Fibroblast of mammary gland (primary cell): ENCODE results near the gene TBC1D22A.

ENCODE experiments used
- DNase-seq: peaks from one replicate; pipeline ENCODE4 v3.0.0-alpha.2; 2010; ENCODE audit warnings: low read depth
- H3K4me3 ChIP-seq: 2 replicates; pipeline ENCODE4 v1.5.1; 2011; ENCODE audit warnings: low read depth, mild to moderate bottlenecking, low read length, moderate library complexity; ENCODE audit not compliant: control insufficient read depth
- TF ChIP-seq, protein P1 (sequence below): conservative IDR thresholded peaks from 2 replicates; pipeline ENCODE4 v1.5.1; 2011; ENCODE audit warnings: low read depth, low read length, inconsistent platforms; ENCODE audit not compliant: control insufficient read depth, insufficient read depth

The TBC1D22A gene

GRCh38 chr22:47215851-47216250, 453.4 kb downstream of the TBC1D22A start:
- H3K4me3 ChIP-seq = no peak overlapping the region
- no peak for DNase-seq
- TF ChIP-seq, protein P1, sequence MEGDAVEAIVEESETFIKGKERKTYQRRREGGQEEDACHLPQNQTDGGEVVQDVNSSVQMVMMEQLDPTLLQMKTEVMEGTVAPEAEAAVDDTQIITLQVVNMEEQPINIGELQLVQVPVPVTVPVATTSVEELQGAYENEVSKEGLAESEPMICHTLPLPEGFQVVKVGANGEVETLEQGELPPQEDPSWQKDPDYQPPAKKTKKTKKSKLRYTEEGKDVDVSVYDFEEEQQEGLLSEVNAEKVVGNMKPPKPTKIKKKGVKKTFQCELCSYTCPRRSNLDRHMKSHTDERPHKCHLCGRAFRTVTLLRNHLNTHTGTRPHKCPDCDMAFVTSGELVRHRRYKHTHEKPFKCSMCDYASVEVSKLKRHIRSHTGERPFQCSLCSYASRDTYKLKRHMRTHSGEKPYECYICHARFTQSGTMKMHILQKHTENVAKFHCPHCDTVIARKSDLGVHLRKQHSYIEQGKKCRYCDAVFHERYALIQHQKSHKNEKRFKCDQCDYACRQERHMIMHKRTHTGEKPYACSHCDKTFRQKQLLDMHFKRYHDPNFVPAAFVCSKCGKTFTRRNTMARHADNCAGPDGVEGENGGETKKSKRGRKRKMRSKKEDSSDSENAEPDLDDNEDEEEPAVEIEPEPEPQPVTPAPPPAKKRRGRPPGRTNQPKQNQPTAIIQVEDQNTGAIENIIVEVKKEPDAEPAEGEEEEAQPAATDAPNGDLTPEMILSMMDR = no peak

DNA sequence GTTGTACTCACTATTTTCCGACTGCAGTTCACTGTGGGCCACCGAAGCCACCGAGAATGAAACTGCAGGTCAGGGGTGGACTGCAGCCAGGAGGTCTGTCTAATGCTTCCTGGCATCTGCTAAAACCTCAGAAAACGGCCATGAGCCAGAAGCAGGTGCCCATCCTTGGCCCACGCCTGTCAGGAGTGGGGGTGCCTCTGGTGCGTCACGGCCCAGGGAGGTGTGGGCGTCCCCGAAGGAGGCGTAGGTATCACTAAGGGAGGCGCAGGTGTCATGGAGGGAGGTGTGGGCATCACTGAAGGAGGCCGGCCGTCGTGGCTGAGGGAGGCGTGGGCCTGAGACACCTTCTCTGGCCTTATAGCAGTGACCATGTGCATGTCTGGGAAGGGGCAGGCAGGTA, 456.2 kb downstream of the TBC1D22A start:
- H3K4me3 ChIP-seq = no peak overlapping the region
- no peak for DNase-seq
- TF ChIP-seq, protein P1 = no peak

GRCh38 chr22:47219789-47220188, 457.3 kb downstream of the TBC1D22A start:
- DNase-seq = no peak
- no peak overlapping the region for H3K4me3 ChIP-seq
- TF ChIP-seq, protein P1 = no peak

DNA sequence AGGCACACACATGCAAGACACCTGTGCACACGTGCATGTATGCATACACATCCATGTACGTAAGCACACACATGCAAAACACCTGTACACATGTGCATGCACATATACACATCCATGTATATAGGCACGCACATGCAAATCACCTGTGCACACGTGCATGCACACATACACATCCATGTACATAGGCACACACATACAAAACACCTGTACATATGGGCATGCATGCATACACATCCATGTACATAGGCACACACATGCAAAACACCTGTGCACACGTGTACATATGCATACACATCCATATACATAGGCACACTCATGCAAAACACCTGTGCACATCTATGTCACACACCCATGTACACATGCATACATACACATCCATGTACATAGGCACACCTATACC, 458.3 kb downstream of the TBC1D22A start:
- no peak overlapping the region for H3K4me3 ChIP-seq
- DNase-seq = no peak
- TF ChIP-seq, protein P1 = no peak

GRCh38 chr22:47221840-47222615, 459.6 kb downstream of the TBC1D22A start:
- TF ChIP-seq, protein P1 = no peak
- no peak for DNase-seq
- no peak overlapping the region for H3K4me3 ChIP-seq
